HCT116 (cell line): Measurements from ENCODE around the gene HHIPL1. TPM values are rescaled to one million over a fixed set of nuclear protein-coding genes. Genes with fewer than 3 reads are reported as not detected.

Source experiments
- ATAC-seq: fragments of 200-7000 bp; cut with Tn5 transposase; 2 replicates; pipeline ENCODE4 v1.9.1; 2020; ENCODE audit warnings: mild to moderate bottlenecking, moderate library complexity
- BruUV-seq: library from RNA; stranded (reverse); fragments of 400-500 nt; replicated peaks from 2 replicates; lab custom pipeline; 2021; lab: Mats Ljungman, UMichigan
- CTCF ChIA-PET: fragments of 300-600 bp; sonication (Branson Sonifier 250); formaldehyde crosslinking; loops from one replicate; lab custom pipeline; 2021; ENCODE audit warnings: antibody characterized with exemption; lab: Charles Lee
- POLR2A ChIA-PET: fragments of 300-600, 350-600 bp; sonication (Branson Sonifier 250); formaldehyde crosslinking; loops from one replicate; lab custom pipeline; 2021; ENCODE audit warnings: antibody characterized with exemption; lab: Charles Lee
- RAD21 ChIA-PET, 2 experiments: fragments of 300-600 bp; sonication (Branson Sonifier 250); formaldehyde crosslinking; loops; one replicate each; lab custom pipeline; 2023; ENCODE audit warnings: low total read pairs in 2 of 2; ENCODE audit not compliant: uncharacterized antibody in 2 of 2, unreplicated experiment in 2 of 2, low non-redundant PET in 1 of 2; lab: Charles Lee
- DNase-seq: peaks from one replicate; pipeline ENCODE4 v3.0.0-alpha.2; 2010; ENCODE audit warnings: low read depth, low spot score
- H2AFZ ChIP-seq: fragments of 200-600 bp; shearing (Covaris generic), sonication (generic); 2 replicates; pipeline ENCODE4 v1.6.1; 2017; ENCODE audit warnings: low read depth, mixed run types, mixed read lengths, antibody characterized with exemption, low read length; ENCODE audit not compliant: poor library complexity, severe bottlenecking
- H3K27ac ChIP-seq: 2 replicates; pipeline ENCODE4 v1.5.1; 2012; ENCODE audit warnings: low read depth, low read length
- H3K27me3 ChIP-seq: fragments of 200-600 bp; sonication (generic); 2 replicates; pipeline ENCODE4 v1.6.1; 2016; ENCODE audit warnings: mixed run types, low read length, mixed read lengths; ENCODE audit not compliant: insufficient read depth
- H3K36me3 ChIP-seq, 2 experiments: fragments of 200-500 bp in 1 of 2; fragments of 200-600 bp in 1 of 2; sonication (Bioruptor generic) in 1 of 2; sonication (generic) in 1 of 2; 2 replicates each; pipeline versions ENCODE4 v1.5.1 to v1.6.1; 2014 to 2016; ENCODE audit warnings: low read length in 2 of 2, inconsistent platforms in 1 of 2, mixed read lengths in 1 of 2, mixed run types in 1 of 2; ENCODE audit not compliant: insufficient read depth in 2 of 2, control insufficient read depth in 1 of 2
- H3K4me1 ChIP-seq, 2 experiments: fragments of 200-600 bp in 1 of 2; sonication (generic) in 1 of 2; 2 replicates each; pipeline versions ENCODE4 v1.5.1 to v1.6.1; 2012 to 2017; ENCODE audit warnings: low read length in 2 of 2, inconsistent platforms in 1 of 2, mild to moderate bottlenecking in 1 of 2, mixed read lengths in 1 of 2, mixed run types in 1 of 2, moderate library complexity in 1 of 2; ENCODE audit not compliant: insufficient read depth in 2 of 2, control insufficient read depth in 1 of 2
- H3K4me2 ChIP-seq: fragments of 200-600 bp; sonication (generic); 2 replicates; pipeline ENCODE4 v1.6.1; 2017; ENCODE audit warnings: mixed run types, low read length, mixed read lengths
- H3K4me3 ChIP-seq, 2 experiments: fragments of 200-600 bp in 1 of 2; sonication (generic) in 1 of 2; replicated peaks in 1 of 2; 2 replicates each; pipeline ENCODE4 v1.5.1; 2011 to 2016; ENCODE audit warnings: low read length in 2 of 2, control low read depth in 1 of 2, low read depth in 1 of 2, mild to moderate bottlenecking in 1 of 2, mixed read lengths in 1 of 2, mixed run types in 1 of 2
- H3K79me2 ChIP-seq: fragments of 200-600 bp; sonication (generic); 2 replicates; pipeline ENCODE4 v1.6.1; 2017; ENCODE audit warnings: mild to moderate bottlenecking, mixed run types, low read length, moderate library complexity, mixed read lengths; ENCODE audit not compliant: insufficient read depth
- H3K9ac ChIP-seq: fragments of 200-600 bp; sonication (generic); 2 replicates; pipeline ENCODE4 v1.6.1; 2016; ENCODE audit warnings: low read length, mixed read lengths
- H3K9me2 ChIP-seq: fragments of 200-600 bp; sonication (generic), shearing (Covaris generic); 2 replicates; pipeline ENCODE4 v1.6.1; 2017; ENCODE audit warnings: mixed run types, mild to moderate bottlenecking, moderate library complexity; ENCODE audit not compliant: insufficient read depth
- H3K9me3 ChIP-seq, 2 experiments: fragments of 200-500 bp in 1 of 2; fragments of 200-600 bp in 1 of 2; sonication (Bioruptor generic) in 1 of 2; sonication (generic) in 1 of 2; 2 replicates each; pipeline ENCODE4 v1.6.1; 2014 to 2017; ENCODE audit warnings: low read length in 2 of 2, mixed read lengths in 2 of 2, inconsistent platforms in 1 of 2, low read depth in 1 of 2, mild to moderate bottlenecking in 1 of 2, mixed run types in 1 of 2, moderate library complexity in 1 of 2; ENCODE audit not compliant: control insufficient read depth in 1 of 2, insufficient read depth in 1 of 2
- H4K20me1 ChIP-seq: fragments of 200-600 bp; sonication (generic), shearing (Covaris generic); 2 replicates; pipeline ENCODE4 v1.6.1; 2017; ENCODE audit warnings: mixed run types, mild to moderate bottlenecking, moderate library complexity; ENCODE audit not compliant: insufficient read depth
- CEBPB ChIP-seq: IDR thresholded peaks from 2 replicates; pipeline ENCODE4 v1.6.1; 2012; ENCODE audit warnings: low read depth
- EGR1 ChIP-seq: IDR thresholded peaks from 2 replicates; pipeline ENCODE4 v1.6.1; 2012; ENCODE audit warnings: low read depth
- EZH2phosphoT487 ChIP-seq: fragments of 200-600 bp; IDR thresholded peaks from 2 replicates; pipeline ENCODE4 v1.6.1; 2018; ENCODE audit warnings: antibody characterized with exemption, borderline replicate concordance
- FOSL1 ChIP-seq: IDR thresholded peaks from 2 replicates; pipeline ENCODE4 v1.6.1; 2012; ENCODE audit warnings: low read depth
- JUND ChIP-seq: IDR thresholded peaks from 2 replicates; pipeline ENCODE4 v1.6.1; 2012
- POLR2A ChIP-seq: IDR thresholded peaks from 2 replicates; pipeline ENCODE4 v1.7.0; 2011; ENCODE audit warnings: borderline replicate concordance; ENCODE audit not compliant: insufficient read depth, insufficient read length; ENCODE audit errors: extremely low read depth
- RAD21 ChIP-seq: IDR thresholded peaks from 2 replicates; pipeline ENCODE4 v1.6.1; 2012; ENCODE audit warnings: low read depth, mild to moderate bottlenecking
- SRF ChIP-seq: IDR thresholded peaks from 2 replicates; pipeline ENCODE4 v1.6.1; 2012; ENCODE audit warnings: low read depth
- TCF7L2 ChIP-seq: IDR thresholded peaks from 2 replicates; pipeline ENCODE4 v1.7.0; 2011; ENCODE audit warnings: borderline replicate concordance, inconsistent platforms; ENCODE audit not compliant: insufficient read depth, insufficient read length; ENCODE audit errors: extremely low read depth
- intact Hi-C: fragments of 100-400 bp; cut with micrococcal nuclease; formaldehyde crosslinking; loops from 2 replicates; pipeline ENCODE4 v1.10.0; 2022
- total RNA-seq: library from RNA; stranded (reverse); gene quantifications from one replicate; pipeline ENCODE4 v1.2.1, GENCODE V29; 2021; ENCODE audit not compliant: unreplicated experiment
- TF ChIP-seq, protein P1 (sequence below): IDR thresholded peaks from 2 replicates; pipeline ENCODE4 v1.6.1; 2012
- TF ChIP-seq, protein P2 (sequence below): IDR thresholded peaks from 2 replicates; pipeline ENCODE4 v1.6.1; 2012
- TF ChIP-seq, protein P3 (sequence below): IDR thresholded peaks from 2 replicates; pipeline ENCODE4 v1.6.1; 2012; ENCODE audit warnings: low read depth

The HHIPL1 gene
- total RNA-seq, 1 experiment from 2014 or later: not detected

DNA sequence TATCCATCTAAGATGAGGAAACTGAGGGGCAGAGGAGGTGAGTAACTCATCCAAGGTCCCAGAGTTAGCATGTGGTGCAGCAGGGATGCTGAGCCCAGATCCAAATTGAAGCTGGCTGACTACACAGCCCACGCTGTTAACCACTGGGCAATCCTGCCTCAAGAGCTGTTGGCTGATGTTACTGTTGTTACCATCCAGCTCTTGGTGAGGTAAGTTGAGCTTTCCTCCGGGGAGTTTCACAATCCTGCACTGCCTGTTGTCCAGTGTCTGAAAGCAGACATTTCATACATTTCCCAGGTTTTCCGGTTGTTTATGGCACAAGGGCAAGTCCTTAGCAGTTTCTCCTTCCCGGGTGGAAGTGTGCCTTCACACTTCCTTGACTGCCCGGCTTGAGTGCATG, 53.7 kb downstream of the HHIPL1 start:
- Histone ChIP-seq H2AFZ (no peak overlapping the region), H3K4me2 (no peak overlapping the region), H3K27me3 (no peaks in the 10 kb centered on the region), H3K79me2 (no peaks in the 10 kb centered on the region), H3K36me3 (no peaks in the 10 kb centered on the region), H3K9me3 (peaks cover 9% of the 10 kb centered on the region in 2 experiments; a peak in 2 of 4 replicates), H3K4me3 (no peak overlapping the region), H3K4me1 (no peaks in the 10 kb centered on the region), H4K20me1 (no peaks in the 10 kb centered on the region), H3K9ac (no peak overlapping the region), H3K9me2 (no peaks in the 10 kb centered on the region), H3K27ac (no peak overlapping the region)
- ATAC-seq (no peak), DNase-seq (no peak)
- ChIA-PET POLR2A (no interaction called here), RAD21 (no interaction called here), CTCF (no interaction called here)
- intact Hi-C loops: no loop called here
- BruUV-seq: no TSS peak
- TF ChIP-seq TCF7L2 (no peak), FOSL1 (no peak), EZH2phosphoT487 (no peak), RAD21 (no peak), EGR1 (no peak), CEBPB (no peak), SRF (no peak), POLR2A (no peak), JUND (no peak)
- TF ChIP-seq, protein P1, sequence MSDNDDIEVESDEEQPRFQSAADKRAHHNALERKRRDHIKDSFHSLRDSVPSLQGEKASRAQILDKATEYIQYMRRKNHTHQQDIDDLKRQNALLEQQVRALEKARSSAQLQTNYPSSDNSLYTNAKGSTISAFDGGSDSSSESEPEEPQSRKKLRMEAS: no peak
- TF ChIP-seq, protein P2, sequence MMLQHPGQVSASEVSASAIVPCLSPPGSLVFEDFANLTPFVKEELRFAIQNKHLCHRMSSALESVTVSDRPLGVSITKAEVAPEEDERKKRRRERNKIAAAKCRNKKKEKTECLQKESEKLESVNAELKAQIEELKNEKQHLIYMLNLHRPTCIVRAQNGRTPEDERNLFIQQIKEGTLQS: no peak
- TF ChIP-seq, protein P3, sequence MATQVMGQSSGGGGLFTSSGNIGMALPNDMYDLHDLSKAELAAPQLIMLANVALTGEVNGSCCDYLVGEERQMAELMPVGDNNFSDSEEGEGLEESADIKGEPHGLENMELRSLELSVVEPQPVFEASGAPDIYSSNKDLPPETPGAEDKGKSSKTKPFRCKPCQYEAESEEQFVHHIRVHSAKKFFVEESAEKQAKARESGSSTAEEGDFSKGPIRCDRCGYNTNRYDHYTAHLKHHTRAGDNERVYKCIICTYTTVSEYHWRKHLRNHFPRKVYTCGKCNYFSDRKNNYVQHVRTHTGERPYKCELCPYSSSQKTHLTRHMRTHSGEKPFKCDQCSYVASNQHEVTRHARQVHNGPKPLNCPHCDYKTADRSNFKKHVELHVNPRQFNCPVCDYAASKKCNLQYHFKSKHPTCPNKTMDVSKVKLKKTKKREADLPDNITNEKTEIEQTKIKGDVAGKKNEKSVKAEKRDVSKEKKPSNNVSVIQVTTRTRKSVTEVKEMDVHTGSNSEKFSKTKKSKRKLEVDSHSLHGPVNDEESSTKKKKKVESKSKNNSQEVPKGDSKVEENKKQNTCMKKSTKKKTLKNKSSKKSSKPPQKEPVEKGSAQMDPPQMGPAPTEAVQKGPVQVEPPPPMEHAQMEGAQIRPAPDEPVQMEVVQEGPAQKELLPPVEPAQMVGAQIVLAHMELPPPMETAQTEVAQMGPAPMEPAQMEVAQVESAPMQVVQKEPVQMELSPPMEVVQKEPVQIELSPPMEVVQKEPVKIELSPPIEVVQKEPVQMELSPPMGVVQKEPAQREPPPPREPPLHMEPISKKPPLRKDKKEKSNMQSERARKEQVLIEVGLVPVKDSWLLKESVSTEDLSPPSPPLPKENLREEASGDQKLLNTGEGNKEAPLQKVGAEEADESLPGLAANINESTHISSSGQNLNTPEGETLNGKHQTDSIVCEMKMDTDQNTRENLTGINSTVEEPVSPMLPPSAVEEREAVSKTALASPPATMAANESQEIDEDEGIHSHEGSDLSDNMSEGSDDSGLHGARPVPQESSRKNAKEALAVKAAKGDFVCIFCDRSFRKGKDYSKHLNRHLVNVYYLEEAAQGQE: no peak
